Spleen (tissue), 13 donors: ENCODE data around the gene ZNF70. TPM values are rescaled to one million over a fixed set of nuclear protein-coding genes. Genes with fewer than 3 reads are reported as not detected.
A peak's percentile ranks its signal among the peaks of the same experiment; 100 is the strongest.

Experiments
- DNase-seq: peaks from one replicate; pipeline ENCODE4 v3.0.0-alpha.2; 2020
- H3K27ac ChIP-seq, 8 donors: fragments of 200-600 bp; sonication (generic) in 7 of 8; 1 replicate in 4 of 8; 2 replicates in 4 of 8; pipeline versions ENCODE4 v1.5.0 to v1.8.0; 2016 to 2021; ENCODE audit warnings: inconsistent platforms in 4 of 8, mild to moderate bottlenecking in 4 of 8, moderate library complexity in 1 of 8
- H3K27me3 ChIP-seq, 7 donors: fragments of 200-600 bp; sonication (generic) in 6 of 7; replicated peaks in 1 of 7; 1 replicate in 4 of 7; 2 replicates in 3 of 7; pipeline versions ENCODE4 v1.5.0 to v1.8.0; 2016 to 2021; ENCODE audit warnings: inconsistent platforms in 3 of 7, mild to moderate bottlenecking in 1 of 7
- H3K36me3 ChIP-seq, 6 donors: fragments of 200-600 bp; sonication (generic) in 5 of 6; 1 replicate in 4 of 6; 2 replicates in 2 of 6; pipeline versions ENCODE4 v1.5.0 to v1.8.0; 2016 to 2021; ENCODE audit warnings: inconsistent platforms in 2 of 6
- H3K4me1 ChIP-seq, 6 donors: fragments of 200-600 bp; sonication (generic) in 5 of 6; 1 replicate in 3 of 6; 2 replicates in 3 of 6; pipeline versions ENCODE4 v1.5.0 to v1.8.0; 2016 to 2021; ENCODE audit warnings: inconsistent platforms in 3 of 6
- H3K4me3 ChIP-seq, 8 donors: fragments of 200-600 bp; sonication (generic) in 7 of 8; 1 replicate in 4 of 8; 2 replicates in 4 of 8; pipeline versions ENCODE4 v1.5.0 to v1.8.0; 2016 to 2021; ENCODE audit warnings: inconsistent platforms in 4 of 8, mild to moderate bottlenecking in 4 of 8, moderate library complexity in 2 of 8
- H3K9me3 ChIP-seq, 8 donors: fragments of 200-600 bp; sonication (generic) in 7 of 8; 1 replicate in 4 of 8; 2 replicates in 4 of 8; pipeline versions ENCODE4 v1.5.0 to v1.8.0; 2016 to 2021; ENCODE audit warnings: inconsistent platforms in 4 of 8
- CTCF ChIP-seq, 11 experiments: fragments of 200-600 bp in 7 of 11; fragments of 450-650 bp in 4 of 11; sonication (generic) in 4 of 11; IDR thresholded peaks in 8 of 11; conservative IDR thresholded peaks in 3 of 11; 1 replicate in 7 of 11; 2 replicates in 4 of 11; pipeline versions ENCODE4 v1.4.0 to v1.8.0; 2016 to 2021; ENCODE audit warnings: antibody characterized with exemption in 11 of 11, inconsistent platforms in 4 of 11, mild to moderate bottlenecking in 1 of 11
- POLR2A ChIP-seq, 3 donors: fragments of 450-650 bp; IDR thresholded peaks; one replicate each; pipeline ENCODE4 v1.5.1; 2017; ENCODE audit warnings: antibody characterized with exemption in 3 of 3, mild to moderate bottlenecking in 1 of 3
- POLR2AphosphoS5 ChIP-seq, 3 donors: sonication (generic); formaldehyde crosslinking; IDR thresholded peaks; one replicate each; pipeline ENCODE4 v1.5.1; 2017; ENCODE audit warnings: antibody characterized with exemption in 3 of 3
- WGBS, 5 donors: extraction: QIAGEN DNeasy Blood & Tissue Kit in 3 of 5; methylation state at CpG; one replicate each; pipeline versions ENCODE4 v1.1.5 to v1.1.7; 2013 to 2018; 5-methylcytosine and 5-hydroxymethylcytosine counted together
- intact Hi-C: fragments of 100-400 bp; cut with DNase I; formaldehyde crosslinking; loops from one replicate; pipeline ENCODE4 v1.15.0; 2023; ENCODE audit warnings: low total_unique reads
- long read RNA-seq, 2 donors: transcript quantifications; one replicate each; lab custom pipeline, GENCODE V29; 2026
- polyA plus RNA-seq, 3 donors: library from polyadenylated mRNA; stranded (reverse); fragments of 200-250 nt; gene quantifications; one replicate each; pipeline ENCODE4 v1.2.1, GENCODE V29; 2013
- total RNA-seq, 7 donors: library from RNA; depleted of rRNA in 3 of 7; stranded (reverse); fragments of >200 nt in 3 of 7; fragmentation: NEBNext Ultra II Directional in 4 of 7; extraction: Animal tissue kit (Norgen Biotek cat#: 25700) in 4 of 7; gene quantifications; one replicate each; pipeline versions ENCODE4 v1.1.0 to v1.2.1, GENCODE V29; 2016 to 2021
- donor health status: healthy with polysubstance abuse.
- donor health status: DM: no; HTN: no; CAD: no; lungs with moderate emphysema.
- donor health status: DM: no; HTN: no; CAD: no.
- donor health status: Bipolar disorder and iron deficiency.
- donor health status: healthy.
- donor health status: DM: no; HTN: no; CAD: no.
- donor health status: DM: yes; HTN: yes; CAD: no.

ZNF70 gene
- total RNA-seq (1 to 10 TPM; 5.0 to 7.4 (median 6.0) TPM), polyA plus RNA-seq (1 to 10 TPM in 1 of 3 donors, under 1 TPM in 2; 0.55 to 1.3 (median 0.72) TPM)
- long read RNA-seq, donor 1 = 0 reads
- long read RNA-seq, donor 2, partial matches to known transcripts = 52 of 91 reads
- long read RNA-seq, donor 2, other reads (novel, unspliced or antisense) = 39 of 91 reads

GRCh38 chr22:23750714-23751440 lies at the start of gene ZNF70:
Gene ZNF70 (minus strand): TSS chr22:23751112. CDS start chr22:23745140, 5,972 bp downstream.
- H3K27ac ChIP-seq = peak within 1 kb of the TSS; percentile 85 to 94 (median 91)
- peak; percentile 98 for DNase-seq
- WGBS, 5 donors = 0 to 1% (median 1%) methylated on average over 25 to 78 of the region's 78 CpGs
- intact Hi-C loops = no loop called here
- no peaks in the 10 kb centered on the region for H3K27me3 ChIP-seq
- H3K4me3 ChIP-seq = peak within 1 kb of the TSS; percentile 45 to 85 (median 61)
- TF ChIP-seq POLR2A (IDR thresholded peaks at IDR 0.05) = no peak
- TF ChIP-seq CTCF (IDR thresholded peaks at IDR 0.05 in 8 of 11, conservative IDR thresholded peaks at IDR 0.05 in 3 of 11) = peak in 6 of 11 experiments; percentile 7 to 38 (median 14)
- peak; percentile 77 to 87 (median 82) for TF ChIP-seq POLR2AphosphoS5 (IDR thresholded peaks at IDR 0.05)
- H3K4me1 ChIP-seq = peaks cover 4 to 65% (median 34%) of the 10 kb centered on the region in 6 donors
- no peaks in the 10 kb centered on the region for H3K36me3 ChIP-seq
- no peaks in the 10 kb centered on the region for H3K9me3 ChIP-seq

GRCh38 chr22:23796461-23796860 lies 45.5 kb upstream of the ZNF70 start:
- TF ChIP-seq CTCF (IDR thresholded peaks at IDR 0.05 in 8 of 11, conservative IDR thresholded peaks at IDR 0.05 in 3 of 11) (no peak), POLR2A (IDR thresholded peaks at IDR 0.05) (no peak), POLR2AphosphoS5 (IDR thresholded peaks at IDR 0.05) (no peak)
- peaks cover 0 to 47% (median 22%) of the 10 kb centered on the region in 6 donors for H3K4me1 ChIP-seq
- 74 to 86% (median 79%) methylated on average over 5 of the region's 5 CpGs for WGBS, 5 donors
- H3K9me3 ChIP-seq = no peaks in the 10 kb centered on the region
- no peak for DNase-seq
- no peak overlapping the region for H3K27ac ChIP-seq
- H3K36me3 ChIP-seq = peaks cover 0 to 100% (median 76%) of the 10 kb centered on the region in 6 donors
- H3K27me3 ChIP-seq = no peaks in the 10 kb centered on the region
- intact Hi-C loops = no loop called here
- no peak overlapping the region for H3K4me3 ChIP-seq

DNA sequence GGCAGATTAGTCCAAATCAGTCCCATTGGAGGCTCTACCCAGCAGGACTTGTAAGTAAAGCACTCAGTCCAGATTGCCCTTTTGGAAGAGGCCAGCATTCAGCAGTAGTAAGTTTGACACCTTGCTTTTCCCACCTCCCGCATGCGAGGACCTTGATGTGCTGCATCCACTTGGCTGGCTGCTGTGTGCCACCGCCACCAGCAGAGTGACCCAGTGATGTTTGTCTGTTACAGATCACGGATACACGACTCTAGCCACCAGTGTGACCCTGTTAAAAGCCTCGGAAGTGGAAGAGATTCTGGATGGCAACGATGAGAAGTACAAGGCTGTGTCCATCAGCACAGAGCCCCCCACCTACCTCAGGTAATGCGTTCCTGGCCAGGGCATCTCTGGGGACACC lies 42.4 kb upstream of the ZNF70 start:
- 86 to 94% (median 90%) methylated on average over 6 to 8 of the region's 8 CpGs for WGBS, 5 donors
- Histone ChIP-seq H3K9me3 (no peaks in the 10 kb centered on the region), H3K4me3 (no peak overlapping the region), H3K36me3 (peaks cover 0 to 94% (median 58%) of the 10 kb centered on the region in 6 donors), H3K27me3 (no peaks in the 10 kb centered on the region), H3K27ac (no peak overlapping the region), H3K4me1 (peaks cover 11 to 48% (median 25%) of the 10 kb centered on the region in 6 donors)
- TF ChIP-seq CTCF (IDR thresholded peaks at IDR 0.05 in 8 of 11, conservative IDR thresholded peaks at IDR 0.05 in 3 of 11) = no peak
- no peak for TF ChIP-seq POLR2A (IDR thresholded peaks at IDR 0.05)
- no peak for TF ChIP-seq POLR2AphosphoS5 (IDR thresholded peaks at IDR 0.05)
- intact Hi-C loops = no loop called here
- peak; percentile 53 for DNase-seq
